Fibroblast of skin of left biceps (primary cell): Measurements from ENCODE around the gene STX8.
"Not testable (repeated sequence)": the region's sequence is repeated elsewhere in the genome, so short reads cannot be mapped to it uniquely, and the experiment has no call there.

Experiments used
- DNase-seq, 2 experiments: peaks; one replicate each; pipeline ENCODE4 v3.0.0-alpha.2; 2013; ENCODE audit warnings: low read depth in 2 of 2

STX8 gene

GRCh38 chr17:9557161-9557755, 18.4 kb downstream of the STX8 start:
- no peak for DNase-seq

DNA sequence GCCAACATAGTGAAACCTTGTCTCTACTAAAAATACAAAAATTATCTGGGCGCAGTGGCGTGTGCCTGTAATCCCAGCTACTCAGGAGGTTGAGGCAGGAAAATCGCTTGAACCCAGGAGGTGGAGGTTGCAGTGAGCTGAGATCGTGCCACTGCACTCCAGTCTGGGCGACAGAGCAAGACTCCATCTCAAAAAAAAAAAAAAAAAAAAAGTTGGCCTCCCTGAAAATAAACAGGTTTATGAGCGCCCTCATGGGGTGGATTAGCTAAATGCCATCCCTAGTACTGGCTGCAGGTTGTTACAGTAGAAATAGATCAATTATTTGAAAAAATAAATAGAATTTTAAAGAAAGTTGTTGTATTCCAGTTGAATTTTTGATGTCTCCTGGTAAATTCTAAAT, 20.9 kb downstream of the STX8 start:
- DNase-seq = not testable (repeated sequence)

- DNase-seq = no peak
Observed at GRCh38 chr17:9553596-9553995, 22.0 kb downstream of the STX8 start.

DNA sequence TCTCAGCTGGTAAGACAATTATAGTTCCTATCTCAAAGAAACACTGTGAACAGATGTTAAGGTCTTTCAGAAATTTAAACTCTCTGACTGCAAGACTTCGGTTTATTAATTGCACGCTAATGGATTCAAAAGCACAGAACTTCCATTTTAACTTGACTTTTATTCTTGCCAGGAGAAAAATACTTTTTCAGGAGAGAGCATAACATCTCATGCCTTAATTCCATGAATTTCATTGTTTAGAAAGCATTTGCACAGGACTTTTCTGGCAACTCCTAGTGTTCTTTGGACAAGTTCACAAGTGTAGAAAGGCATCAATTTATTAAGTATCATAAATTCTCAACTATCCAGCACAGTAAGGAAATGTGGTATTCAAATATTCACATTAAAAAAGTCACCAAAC, 22.4 kb downstream of the STX8 start:
- no peak for DNase-seq

GRCh38 chr17:9549215-9549614, 26.4 kb downstream of the STX8 start:
- no peak for DNase-seq

DNA sequence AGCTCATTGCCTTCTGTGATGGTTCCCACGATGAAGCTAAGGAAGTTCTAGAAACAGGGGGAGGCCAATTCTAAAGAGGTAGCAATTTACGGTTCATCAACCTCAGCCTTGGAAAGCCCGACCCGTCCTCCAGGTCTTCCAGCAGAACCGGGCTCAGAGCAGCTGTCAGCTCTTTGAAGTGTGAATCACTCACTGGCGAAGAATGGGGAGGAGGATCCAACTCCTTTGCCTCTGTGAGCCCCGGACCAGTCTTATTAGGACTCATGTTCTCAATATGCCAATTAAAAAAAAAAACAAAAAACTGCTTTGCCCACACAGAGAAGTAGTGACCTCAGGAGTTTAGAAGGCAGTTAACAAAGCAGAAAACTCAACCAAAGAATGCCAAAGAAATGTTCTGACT, 31.4 kb downstream of the STX8 start:
- DNase-seq = no peak

GRCh38 chr17:9541718-9542117, 33.9 kb downstream of the STX8 start:
- DNase-seq = no peak

DNA sequence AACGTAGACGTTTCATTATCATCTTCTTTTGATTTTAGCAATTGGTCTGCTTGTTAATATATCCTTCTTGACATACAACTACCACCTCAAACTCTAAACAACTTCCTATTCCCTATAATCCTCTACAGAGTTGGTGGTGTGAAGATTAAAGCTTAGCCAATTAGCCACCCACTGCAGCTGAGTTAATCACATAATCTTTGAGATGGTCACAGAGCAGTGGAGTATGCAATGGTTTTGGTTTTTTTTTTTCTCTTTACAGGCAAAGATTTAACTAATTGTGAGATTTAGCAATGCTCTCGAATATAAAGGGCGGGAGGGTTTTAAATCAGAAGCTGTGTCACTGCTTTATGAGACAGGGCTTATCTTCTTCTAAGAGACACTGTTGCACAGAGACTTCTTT, 37.0 kb downstream of the STX8 start:
- DNase-seq = no peak

DNA sequence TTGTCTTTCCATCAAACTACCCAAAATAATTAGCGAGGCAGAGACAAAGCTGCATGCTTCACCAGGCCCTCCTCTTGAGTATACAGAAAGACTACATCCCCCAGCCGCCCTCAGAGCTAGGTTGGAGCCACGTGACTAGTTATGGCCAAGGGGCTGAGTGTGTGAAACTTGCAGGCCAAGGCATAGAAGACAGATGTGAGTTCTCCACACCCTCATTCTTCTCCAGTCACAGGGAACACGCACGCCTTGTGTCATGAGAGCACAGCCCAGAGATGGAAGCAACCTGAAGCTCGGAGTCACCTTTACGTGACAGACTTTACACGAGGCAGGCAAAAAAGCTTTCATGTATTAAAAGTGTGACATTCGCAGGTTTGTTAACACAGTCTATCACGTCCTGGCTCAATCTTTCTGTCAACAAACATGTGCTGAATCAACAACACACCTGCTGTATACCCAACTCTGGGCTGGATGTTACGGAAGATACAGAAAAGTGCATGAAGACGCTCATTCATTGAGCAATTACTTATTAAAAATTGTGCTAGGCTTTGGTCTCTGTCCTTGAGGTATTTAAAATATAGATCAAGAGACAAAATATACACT, 38.3 kb downstream of the STX8 start:
- DNase-seq = no peak

DNA sequence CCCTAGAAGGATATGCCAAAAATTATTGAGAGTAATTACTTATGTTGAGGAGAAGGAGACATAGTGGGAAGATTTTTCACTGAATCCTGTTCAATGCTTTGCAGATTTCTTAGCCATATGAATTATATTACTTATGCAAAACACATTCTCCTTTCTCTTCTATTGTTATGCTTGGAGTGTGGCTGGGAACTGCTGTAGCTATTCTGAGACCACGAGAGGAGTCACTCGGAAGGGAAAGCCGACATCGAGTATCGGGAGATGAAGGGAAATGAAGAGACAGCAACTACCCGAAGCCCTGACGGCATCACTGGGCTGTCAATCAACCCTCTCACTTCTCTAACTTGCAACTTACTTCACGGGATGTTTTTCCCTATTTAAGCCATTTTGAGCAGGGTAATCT, 39.6 kb downstream of the STX8 start:
- no peak for DNase-seq

DNA sequence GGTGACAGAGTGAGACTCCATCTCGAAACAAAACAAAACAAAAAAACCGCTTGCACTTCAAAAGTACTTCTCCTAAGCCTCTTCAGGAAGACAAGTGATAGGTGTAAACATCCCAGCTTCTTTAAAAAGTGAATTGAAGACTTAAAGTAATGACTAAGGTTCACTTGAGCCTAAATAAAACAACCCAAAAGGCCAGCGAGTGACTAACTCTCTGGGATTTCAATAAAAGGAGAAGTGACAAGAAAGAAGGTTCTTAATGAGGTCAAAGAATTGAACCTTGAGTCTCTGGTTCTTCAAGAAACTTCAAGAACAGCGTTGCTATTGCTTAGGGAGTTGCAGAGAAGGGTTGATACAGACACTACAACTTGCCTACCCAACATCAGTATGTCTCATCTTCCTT, 42.2 kb downstream of the STX8 start:
- DNase-seq = no peak

- no peak for DNase-seq
Observed at GRCh38 chr17:9532715-9533114, 42.9 kb downstream of the STX8 start.

GRCh38 chr17:9531034-9531433, 44.6 kb downstream of the STX8 start:
- no peak for DNase-seq

DNA sequence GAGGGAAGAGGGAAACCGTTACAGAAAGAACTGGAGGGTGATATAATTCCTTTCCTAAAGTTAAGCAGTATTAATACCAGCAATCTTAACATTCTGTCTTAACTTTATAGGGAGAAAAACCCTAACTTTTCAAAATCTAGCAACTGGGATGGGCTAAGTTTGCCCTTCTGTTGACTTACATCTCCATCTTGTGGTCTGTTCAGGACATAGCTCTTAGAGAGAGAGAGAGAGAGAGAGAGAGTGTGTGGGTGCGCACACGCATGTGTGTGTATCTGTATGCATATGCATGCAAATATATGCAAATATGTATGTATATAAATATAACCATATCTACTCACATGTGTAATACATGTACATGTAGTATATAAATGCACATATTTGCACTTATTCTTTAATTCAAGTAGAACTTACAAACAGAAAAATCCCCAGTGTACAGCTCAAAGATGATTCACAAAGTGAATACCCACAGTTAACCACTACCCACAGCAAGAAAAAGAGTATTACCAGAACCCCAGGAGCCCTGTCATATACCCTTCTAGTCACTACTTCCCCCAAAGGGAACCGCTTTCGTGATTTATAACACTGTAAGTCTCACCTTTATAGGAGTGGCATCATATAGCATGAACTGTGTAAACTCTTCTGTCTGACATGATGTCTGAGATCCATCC, 46.5 kb downstream of the STX8 start:
- DNase-seq = no peak

DNA sequence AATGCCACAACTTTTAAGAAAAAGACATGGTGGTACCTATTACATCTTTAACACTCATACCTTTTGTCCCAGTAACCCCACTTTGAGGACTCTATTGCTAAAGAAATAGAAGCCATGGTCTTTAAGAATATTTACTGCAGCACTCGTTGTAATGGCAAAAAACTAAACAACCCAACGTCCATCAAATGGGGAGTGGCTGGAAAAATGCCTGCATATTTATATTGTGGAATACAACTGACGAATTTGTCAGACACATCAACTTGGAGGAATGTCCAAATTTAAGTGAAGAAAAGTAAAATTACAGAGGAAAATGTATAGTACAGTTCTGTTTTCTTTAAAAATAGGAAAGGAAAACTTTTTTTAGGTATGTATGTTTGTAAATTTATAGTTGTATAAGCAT, 47.8 kb downstream of the STX8 start:
- no peak for DNase-seq

DNA sequence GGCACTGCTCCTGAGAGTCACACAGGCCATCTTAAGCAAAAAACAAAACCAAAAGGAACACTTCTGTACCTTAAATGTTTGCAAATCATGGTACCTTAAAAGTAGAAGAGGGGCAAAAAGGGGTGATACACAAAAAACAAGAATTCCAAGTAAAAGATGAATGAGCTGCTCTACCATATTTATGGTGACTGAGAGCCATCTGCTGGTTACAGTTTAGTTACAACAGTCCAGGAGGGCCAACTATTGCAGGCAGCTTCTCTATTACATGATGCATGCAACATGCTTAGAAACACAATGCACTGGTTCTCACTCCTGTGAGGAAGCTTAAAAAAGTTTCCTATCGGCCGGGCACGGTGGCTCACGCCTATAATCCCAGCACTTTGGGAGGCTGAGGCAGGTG, 53.5 kb downstream of the STX8 start:
- peak in 1 of 2 experiments; percentile 25 for DNase-seq

DNA sequence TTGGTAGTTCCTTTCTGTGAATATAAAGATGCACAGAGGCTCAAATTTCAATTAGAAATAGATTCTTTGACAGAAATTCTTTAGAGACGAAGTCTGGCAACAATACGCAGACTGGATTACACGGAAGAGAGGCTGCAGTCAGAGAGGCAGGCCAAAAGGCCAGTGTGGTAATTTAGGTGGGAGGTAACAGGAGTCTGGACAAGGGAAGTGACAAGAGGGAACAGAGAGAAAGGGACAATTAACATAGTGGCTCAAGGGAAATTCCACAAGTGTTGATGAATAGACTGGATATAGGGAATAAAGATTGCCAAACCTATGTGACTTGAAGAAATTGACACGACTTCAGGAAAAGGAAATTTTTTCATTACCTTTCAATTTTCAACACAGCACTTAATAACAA, 54.6 kb downstream of the STX8 start:
- no peak for DNase-seq

DNA sequence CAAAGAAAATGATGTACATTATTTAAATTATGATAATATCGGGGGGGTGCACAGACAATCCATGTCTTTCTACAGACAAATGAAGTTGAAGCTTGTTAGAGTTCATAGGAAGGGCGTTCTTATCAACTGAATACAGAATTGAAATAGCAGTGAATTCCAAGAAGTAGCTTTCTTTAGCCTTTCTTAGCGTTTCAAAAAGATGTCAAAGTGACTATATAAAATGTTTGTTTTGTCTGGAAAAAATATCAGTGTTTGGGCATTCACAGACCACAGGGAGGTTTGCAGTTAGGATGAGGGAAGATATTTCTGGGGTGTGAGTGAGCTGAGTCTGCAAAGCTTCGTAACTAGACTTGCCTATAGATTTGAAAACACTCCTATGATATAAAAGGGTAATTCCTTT, 55.0 kb downstream of the STX8 start:
- no peak for DNase-seq

DNA sequence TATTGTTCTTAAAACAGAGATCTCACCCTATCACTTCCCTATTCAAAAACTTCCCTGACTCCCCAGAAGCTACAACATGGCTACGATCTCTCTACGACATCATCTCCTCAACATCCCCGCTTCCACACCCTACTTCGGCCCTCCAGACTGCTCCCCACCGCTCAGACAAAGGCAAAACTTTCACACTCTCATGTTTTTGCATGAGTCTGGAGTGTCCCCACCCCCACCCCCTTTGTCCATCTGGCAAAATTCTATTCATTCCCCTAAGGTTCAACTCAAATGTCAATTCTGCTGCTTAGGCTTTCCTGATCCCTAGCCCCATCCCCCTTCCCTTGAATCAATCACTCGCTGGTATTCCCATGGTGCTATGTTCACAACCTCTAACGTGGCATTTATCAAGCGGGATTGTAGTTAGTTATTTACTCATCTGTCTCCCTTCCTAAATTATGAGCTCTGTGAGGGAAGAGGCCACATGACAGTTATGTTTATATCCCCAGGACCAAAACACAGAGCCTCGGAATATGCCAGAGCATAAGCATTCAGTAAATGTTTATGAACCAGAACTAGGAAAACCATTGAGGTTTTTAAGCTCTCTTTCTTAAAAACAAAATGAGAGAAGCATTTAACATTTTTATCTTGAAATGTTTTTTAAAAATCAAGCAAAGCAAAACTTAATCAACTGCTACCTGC, 55.9 kb downstream of the STX8 start:
- DNase-seq = no peak

- DNase-seq = no peak
Observed at GRCh38 chr17:9517396-9517795, 58.2 kb downstream of the STX8 start.

DNA sequence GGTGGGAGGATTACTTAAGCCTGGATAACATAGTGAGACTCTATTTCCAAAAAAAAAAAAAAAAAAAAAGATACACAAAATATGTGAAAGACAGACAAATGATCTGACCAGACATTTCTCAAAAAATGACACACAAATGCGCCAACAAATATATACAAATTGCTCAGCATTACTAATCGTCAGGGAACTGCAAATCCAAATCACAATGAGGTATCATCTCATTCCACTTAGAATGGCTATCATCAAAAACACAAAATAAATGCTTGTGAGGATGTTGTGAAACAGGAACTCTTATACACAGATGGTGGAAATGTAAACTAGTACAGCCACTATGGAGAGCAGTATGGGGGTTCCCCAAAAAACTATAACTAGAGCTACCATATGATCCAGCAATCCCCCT, 62.4 kb downstream of the STX8 start:
- DNase-seq = no peak

DNA sequence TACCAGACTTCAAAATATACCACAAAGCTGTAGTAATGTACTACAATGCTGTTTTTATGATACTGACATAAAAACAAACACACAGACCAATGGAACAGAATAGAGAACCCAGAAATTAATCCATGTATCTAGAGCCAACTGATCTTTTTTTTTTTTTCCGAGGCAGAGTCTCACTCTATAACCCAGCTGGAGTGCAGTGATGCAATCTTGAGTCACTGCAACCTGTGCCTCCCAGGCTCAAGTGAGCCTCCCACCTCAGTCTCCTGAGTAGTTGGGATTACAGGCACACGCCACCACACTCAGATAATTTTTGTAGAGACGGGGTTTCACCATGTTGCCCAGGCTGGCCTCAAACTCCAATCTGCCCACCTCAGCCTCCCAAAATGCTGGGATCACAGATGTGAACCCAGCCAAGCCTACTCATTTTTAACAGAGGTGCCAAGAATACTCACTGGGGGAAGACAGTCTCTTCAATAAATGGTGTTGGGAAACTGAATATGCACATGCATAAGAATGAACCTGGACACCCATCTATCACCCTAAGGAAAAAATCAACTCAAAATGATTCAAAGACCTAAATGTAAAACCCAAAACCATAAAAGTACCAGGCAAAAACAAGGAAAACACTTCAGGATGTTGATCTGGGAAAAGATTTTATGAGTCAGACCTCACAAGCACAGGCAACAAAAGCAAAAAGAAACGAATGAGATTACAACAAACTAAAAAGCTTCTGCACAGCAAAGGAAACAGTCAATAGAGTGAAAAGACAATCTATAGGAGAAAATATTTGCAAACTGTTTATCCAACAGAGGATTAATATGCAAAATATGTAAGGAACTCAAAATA, 63.1 kb downstream of the STX8 start:
- no peak for DNase-seq
